Hematopoietic multipotent progenitor cell treated with erythropoietin and hydrocortisone succinate and interleukin-3 and kit ligand, for 8 days (in vitro differentiated cells): ENCODE results near the gene CTAGE8.
A peak's percentile ranks its signal among the peaks of the same experiment; 100 is the strongest.
"Not testable (repeated sequence)": the region's sequence is repeated elsewhere in the genome, so short reads cannot be mapped to it uniquely, and the experiment has no call there.

Experiments used
- DNase-seq: peaks from one replicate; pipeline ENCODE4 v3.0.0-alpha.2; 2015

The CTAGE8 gene, protein sequence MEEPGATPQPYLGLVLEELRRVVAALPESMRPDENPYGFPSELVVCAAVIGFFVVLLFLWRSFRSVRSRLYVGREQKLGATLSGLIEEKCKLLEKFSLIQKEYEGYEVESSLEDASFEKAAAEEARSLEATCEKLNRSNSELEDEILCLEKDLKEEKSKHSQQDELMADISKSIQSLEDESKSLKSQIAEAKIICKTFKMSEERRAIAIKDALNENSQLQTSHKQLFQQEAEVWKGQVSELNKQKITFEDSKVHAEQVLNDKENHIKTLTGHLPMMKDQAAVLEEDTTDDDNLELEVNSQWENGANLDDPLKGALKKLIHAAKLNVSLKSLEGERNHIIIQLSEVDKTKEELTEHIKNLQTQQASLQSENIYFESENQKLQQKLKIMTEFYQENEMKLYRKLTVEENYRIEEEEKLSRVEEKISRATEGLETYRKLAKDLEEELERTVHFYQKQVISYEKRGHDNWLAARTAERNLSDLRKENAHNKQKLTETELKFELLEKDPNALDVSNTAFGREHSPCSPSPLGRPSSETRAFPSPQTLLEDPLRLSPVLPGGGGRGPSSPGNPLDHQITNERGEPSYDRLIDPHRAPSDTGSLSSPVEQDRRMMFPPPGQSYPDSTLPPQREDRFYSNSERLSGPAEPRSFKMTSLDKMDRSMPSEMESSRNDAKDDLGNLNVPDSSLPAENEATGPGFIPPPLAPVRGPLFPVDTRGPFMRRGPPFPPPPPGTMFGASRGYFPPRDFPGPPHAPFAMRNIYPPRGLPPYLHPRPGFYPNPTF

DNA sequence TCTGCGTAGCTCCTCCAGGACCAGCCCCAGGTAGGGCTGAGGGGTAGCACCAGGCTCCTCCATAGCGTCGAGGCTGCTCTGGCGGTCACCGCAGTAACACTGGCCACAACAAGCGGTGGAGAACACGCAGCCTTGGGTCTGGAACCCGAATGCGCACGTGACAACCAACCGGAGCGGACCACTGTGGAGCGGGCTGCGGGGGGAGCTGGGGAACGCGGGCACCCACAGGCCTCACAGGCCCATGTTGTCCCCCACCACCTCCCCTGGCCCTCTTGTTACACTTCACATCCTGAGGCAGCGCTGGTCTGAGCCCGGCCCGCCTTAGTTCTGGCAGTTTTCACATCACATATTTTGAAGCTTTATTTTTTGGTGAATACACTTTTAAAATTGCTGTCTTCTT is at the start of gene CTAGE8:
Gene CTAGE8, minus strand, starts transcription at position 101 of the 400 bp plus-strand sequence. Its CDS starts 38 bp downstream, at position 63.
- DNase-seq, result not testable (repeated sequence)

DNA sequence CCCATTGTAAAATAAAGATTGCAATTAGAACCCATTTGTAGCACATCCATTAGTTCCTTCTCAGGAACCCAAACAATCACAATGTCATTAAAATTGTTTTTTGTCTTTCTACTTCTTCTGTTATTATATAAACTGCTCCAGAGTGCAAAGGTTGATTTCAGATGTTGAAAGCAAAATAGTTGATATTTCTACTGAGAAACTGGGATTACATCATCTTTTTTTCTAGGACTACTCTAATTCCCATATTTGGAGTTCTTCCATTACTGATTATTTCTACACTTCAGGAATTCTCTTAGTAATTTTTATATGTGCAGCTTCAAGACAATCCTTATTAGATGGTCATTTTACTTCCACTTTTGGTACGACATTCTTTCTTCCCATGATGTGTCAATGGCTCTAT is 48.4 kb upstream of the CTAGE8 start:
- not testable (repeated sequence) for DNase-seq

DNA sequence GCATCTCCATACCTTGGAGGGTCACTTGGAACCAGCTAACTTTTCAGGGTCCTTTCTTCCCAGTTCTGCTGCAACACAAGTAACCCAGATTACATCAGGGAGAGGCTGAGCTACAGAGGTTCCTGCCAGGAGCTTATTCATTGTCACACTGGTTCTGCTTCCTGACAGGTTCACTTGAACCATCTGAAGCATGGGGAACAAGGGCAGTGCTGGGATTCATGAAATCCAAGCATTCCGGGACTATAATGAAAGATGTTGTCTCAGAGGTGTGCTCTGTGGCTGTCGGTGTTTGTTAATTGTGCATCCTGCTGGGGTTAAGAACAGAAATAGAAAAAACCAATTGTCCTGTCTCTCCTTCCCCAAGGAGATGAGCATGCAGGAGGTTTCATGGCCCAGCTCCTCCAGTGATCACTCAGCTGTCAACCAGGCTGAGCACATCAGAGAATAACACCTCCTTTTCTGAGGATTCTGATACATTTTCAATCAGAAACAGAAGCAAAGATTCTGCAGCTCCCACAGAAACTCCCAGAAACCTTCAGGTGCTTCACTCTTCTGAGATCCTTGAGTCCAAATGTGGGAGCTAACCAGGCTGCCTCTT is 42.9 kb upstream of the CTAGE8 start, which contains the start of gene OR2A1:
Gene OR2A1, plus strand, starts transcription at position 548 of the 598 bp plus-strand sequence. CDS start 5,706 bp downstream, outside the sequence.
- not testable (repeated sequence) for DNase-seq

DNA sequence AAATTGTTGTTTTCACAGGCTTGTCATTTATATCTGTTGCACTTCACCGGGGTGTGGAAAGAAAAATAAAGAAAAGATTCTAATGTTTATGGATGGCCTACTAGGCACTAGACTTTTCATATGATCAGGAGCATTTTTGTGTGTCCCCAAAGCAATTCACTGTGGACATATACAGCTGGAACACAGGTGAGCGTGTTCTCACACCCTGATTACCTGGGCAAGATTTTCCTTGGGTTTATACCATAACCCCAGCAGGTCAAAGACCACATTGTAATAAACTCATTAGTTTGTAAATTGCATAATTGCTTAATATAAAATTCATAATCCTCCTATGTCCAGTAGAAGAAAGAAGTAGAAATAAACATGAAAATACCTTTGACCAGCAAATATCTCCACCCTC is 42.1 kb upstream of the CTAGE8 start:
- DNase-seq, result not testable (repeated sequence)

DNA sequence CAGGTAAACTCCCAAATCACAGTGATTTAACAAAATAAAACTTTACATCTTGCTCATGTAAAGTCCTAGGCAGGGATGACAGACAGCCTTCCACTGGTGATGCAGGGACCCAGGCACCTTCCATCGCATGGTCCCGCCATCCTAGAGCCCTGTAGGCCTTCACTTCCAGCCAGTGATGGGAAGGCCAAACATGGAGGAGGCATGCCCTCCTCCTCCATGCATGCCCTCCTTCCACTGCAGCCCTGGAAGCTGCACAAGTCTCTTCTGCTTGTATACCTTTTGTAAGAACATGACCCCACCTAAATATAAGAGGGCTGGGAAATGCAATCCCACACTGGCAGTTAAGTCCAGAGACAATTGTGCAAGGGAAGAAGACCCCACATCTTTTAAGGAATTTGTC is 40.6 kb upstream of the CTAGE8 start:
- not testable (repeated sequence) for DNase-seq

DNA sequence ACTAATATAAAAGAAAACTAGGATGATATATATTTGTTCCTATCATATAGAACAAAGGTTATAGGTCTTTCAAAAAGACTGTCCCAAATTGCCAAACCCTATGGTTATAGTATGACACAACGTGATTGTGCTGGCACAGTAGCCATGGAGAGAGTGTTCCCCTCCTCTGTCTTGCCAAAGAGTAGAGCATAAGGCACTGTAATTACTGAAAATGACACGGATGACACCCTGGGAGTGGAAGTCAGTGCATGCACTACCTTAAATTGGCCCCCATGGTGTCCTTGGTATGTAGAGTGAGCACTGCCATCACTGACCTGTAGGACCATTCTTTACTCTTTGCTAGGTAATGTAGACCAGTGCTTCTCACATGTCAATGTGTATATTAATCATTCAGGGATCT is 36.1 kb upstream of the CTAGE8 start:
- DNase-seq, result not testable (repeated sequence)

DNA sequence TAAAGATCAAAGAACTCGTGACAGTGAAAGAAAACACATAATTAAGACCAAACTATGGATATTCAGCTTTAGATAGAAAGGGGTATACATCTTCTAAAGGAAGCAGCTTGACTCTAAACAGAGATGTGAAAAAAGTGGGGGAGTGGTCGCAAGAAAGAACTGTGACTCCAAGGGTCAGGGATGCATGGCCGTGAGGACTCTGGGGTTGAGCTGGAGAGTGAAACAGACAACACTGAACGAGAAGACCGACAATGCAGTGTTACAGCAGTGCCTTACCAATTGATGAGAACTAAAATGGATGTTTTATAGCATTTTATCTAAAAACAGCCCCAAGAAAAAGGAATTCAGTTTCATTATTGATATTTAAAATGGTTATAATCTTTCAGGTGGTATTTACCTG is 34.5 kb upstream of the CTAGE8 start:
- not testable (repeated sequence) for DNase-seq

DNA sequence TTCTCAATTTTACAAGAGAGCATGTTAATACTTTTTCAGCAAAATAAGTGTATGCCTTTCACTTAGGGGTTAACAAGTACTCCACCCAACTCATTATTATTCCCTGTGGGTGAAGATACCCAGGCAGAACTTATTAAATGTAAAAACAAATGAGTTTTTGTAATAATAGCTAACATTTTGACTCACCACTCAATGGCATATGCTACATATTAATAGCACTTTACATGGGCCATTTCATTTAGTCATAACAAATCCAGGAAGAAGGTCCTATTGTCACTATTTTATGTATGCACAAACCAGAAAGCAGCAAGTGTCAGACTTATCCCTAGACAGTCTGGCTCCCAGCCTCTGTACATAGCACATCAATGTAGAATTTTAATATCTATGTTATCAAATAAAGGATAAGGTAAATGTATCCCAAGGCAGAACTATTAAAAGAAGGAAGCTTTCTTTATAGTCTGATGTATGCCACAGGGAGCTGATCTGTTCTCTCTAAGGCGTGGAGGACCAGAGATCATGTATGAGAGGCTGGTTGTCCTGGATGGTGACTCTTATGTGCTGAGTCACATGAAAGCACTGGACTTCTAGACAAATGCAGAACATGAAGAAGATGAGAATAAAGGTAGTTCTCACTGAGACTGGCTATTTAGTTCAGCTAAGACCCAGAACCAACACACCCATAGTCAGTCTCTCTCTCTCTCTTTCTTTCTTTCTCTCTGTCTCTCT is 33.7 kb upstream of the CTAGE8 start:
- DNase-seq, result not testable (repeated sequence)

DNA sequence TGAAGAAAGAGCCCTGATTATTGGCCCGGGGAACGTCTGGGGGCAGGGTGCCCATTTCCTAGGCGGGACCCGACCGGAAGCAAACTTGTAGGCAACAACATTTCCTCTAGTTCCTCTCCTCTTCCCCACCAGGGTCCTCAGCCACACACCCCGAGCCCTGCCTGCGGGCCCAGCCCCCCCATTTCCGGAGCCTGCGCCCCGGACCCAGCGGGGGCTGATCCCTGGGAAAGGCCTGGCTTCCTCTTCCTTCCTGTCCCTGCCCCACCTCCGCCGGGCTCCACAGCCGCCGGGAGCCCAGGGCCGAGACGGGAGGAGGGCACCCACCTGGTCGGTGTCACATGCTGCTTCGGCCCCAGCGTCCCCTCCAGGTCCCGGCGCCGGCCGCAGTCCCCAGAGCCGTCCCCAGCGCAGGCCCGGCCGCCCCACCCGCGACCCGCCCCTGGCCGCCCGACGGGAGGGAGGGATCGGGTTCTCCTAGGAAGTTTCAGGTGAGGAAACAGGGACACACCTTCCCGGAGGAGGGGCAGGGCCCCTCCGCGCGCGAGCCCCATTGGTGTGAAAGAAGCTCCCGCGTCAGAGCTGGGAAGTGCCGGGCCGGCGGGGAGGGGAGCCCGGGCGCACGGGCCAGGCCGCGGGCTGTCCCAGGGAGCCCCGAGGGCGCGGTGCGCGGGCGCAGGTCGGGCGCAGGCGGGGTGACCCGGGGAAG is 24.9 kb upstream of the CTAGE8 start:
- DNase-seq, result not testable (repeated sequence)

DNA sequence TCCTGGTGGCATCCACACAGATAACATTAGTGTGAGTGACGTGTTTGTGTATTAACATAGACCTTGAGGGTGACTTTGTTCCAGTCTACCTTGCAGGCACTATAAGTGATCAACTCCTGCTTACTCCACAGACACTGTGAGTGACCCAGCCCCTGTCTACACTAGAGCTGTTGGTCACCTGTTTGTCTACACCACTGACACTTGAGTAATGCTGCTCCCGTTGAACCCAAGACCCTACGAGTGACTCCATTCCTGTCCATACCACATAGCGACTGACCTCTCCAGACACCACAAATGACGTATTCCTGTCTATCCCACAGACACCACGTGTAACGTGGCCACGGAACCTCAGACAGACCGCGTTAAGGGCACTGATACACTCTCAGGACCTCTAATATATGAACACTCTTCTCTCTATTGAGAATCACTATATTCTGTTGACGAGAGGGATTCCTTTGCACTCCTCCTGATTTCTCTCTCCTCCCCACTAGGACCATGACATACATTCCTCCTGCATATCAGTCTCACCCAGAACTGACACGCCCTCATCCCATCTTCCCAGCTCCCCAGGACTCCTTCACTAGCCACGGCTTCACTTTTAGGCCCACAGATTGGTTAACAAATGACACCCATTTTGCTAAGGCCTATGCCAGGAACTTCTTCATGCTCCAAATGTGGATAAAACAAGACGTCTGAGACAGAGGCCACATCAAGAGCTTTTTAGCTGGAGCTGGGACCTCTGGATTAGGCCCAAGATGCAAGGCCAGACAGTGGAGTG is 23.5 kb upstream of the CTAGE8 start:
- not testable (repeated sequence) for DNase-seq

DNA sequence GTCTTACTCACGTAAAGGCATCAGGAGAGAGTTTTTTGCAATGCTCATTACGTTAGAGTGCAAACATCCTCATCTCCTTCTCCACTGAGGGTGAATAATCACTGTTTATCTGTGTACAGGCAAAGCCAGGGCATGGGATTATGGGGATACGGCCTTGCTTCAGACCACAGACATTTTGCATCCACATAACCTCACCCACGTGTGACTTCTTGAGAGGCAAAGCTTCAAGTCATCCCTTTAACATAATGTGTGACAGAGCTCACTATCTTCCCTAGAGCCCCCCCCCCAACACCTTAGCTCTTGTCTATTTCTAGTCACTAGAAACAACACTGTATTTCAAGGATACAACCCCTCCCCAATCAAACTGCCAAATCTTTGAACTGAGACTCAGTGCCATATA is 22.5 kb upstream of the CTAGE8 start:
- DNase-seq, result not testable (repeated sequence)

DNA sequence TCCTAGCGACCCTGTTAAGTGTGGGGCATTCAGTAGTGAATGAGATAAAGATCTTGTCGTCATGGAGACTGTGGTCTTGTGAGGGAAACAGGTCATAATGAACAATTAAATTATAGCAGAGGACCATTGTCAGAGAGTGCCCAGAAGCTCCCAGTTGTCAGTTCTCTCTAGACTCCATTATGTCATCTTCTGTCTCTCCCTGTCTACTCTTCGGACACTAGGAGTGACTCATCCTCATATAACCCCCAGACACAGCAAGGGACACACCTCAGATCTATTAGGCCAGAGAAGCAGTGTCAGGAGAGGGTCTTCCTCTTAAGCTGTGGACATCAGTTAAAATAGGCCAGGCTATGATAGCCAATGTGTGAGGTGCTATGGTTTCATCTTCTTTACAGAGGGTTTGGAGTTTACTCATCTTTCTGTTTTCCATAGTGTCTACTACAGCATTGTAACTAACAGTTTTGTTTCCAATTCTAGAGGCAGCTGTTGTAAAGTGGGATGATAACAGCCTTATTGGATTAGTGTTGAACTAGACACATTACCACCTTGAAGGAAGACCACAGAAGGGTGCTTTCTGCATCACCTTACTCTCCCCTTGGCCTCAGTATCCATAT is 18.2 kb upstream of the CTAGE8 start:
- DNase-seq, result not testable (repeated sequence)

DNA sequence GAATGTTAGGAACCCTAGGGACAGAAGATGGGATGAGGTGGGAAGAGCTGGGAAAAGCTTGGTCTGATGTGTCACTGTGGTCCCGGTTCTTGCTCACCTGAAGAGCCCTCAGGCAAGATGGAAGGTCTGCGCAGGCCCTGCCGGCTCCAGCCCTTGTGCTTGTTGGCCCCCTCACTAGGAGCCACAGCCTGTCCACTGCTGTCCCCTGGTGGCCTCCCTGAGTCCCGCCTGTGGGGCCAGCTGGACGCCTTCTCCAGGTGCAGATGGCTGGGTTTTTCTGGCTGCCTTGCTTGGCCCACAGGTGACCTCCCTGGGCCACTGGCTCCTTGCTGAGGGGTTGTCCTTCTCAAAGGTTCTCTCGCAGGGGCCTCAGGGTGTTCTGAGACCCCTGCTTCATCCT is 14.6 kb upstream of the CTAGE8 start:
- not testable (repeated sequence) for DNase-seq

DNA sequence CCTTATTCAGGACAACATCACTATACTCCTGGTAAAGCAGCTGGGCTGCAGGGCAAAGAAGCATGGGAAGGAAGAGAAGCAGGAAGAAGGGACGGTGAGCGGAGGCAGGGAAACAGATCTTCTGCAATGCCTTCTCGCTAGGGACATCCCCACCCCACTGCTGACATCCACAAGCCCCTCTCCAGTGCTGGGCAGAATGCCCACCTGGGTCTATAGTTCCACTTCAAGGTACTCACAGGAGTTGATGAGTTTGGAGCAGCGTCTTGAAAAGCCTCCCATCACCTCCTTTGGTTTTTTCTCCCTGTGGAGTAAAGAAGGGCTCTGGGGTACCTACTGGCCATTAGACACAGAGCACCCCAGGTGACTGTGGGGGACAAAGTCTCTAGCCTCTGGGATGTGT is 13.4 kb upstream of the CTAGE8 start:
- not testable (repeated sequence) for DNase-seq

DNA sequence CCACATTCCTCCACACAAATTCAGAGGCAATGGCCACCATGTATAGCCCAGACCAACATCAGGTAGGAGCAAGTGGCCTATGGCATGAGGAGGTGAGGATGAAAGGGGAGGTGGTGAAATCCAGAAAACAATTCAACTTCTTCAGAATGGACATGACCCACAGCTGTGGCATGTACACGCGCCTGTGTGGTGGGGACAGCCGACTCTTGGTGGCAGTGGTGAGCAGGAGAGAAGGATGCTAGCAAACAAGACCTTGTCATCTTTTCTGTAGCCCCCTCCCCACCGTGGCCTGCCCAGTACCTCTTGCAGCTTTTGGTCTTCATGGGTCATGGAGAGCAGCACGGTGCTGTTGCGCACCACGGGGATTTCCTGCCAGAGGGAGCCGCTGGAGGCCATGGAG is 12.9 kb upstream of the CTAGE8 start:
- not testable (repeated sequence) for DNase-seq

DNA sequence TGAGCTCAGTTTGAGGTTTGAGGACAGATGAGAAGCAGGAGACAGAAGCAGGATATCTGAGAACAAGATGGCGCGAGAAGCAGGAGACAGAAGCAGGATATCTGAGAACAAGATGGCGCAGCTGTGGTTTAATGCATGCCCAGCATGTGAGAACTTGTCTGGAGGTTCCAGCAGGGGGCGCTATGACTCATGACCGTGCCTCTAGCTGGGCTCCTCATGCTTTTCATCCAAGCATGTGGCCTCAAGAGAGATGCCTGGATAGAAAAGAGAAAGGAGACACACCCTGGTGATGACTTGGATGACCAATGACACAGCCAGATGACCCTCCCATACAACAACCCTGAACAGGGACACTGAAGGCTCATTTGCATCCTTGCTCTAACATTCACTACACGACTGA is 10.9 kb upstream of the CTAGE8 start:
- DNase-seq, result not testable (repeated sequence)

DNA sequence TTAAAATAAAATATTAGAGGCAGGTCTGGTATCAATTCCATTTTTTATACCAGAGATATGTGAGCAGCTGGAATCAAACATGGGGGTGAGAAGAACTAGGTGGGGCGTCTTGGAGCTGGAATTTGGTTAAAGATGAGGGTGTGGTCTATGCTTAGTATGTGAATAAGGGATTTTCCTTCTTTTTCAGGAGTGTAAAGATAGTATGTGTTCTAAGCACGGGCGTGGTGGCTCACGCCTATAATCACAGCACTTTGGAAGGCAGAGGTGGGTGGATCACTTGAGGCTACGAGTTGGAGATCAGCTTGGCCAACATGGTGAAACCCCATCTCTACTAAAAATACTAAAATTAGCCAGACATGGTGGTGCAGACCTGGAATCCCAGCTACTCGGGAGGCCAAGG is 6.2 kb upstream of the CTAGE8 start:
- DNase-seq, result not testable (repeated sequence)

DNA sequence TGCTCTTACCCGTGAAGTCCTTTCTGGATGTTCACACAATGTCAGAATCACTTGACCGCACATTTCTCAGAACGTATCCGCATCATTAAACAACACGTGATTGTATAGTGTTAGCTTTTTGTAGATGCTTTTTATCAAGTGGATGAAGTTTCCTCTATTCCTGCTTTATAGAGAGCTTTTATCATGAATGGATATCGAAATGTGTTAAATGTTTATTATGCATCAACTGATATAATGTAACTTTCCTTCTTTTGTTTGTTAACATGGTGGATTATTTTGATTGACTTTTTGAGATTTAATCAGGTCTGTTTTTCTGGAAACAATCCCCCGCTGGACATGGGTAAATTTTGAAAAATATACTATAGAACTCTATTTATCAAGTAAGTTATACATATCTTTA is 4.4 kb downstream of the CTAGE8 start, which contains the start of gene OR2A7:
Gene OR2A7, minus strand, starts transcription at position 101 of the 400 bp plus-strand sequence. CDS start 5,164 bp downstream, outside the sequence.
- peak; percentile 0 for DNase-seq

DNA sequence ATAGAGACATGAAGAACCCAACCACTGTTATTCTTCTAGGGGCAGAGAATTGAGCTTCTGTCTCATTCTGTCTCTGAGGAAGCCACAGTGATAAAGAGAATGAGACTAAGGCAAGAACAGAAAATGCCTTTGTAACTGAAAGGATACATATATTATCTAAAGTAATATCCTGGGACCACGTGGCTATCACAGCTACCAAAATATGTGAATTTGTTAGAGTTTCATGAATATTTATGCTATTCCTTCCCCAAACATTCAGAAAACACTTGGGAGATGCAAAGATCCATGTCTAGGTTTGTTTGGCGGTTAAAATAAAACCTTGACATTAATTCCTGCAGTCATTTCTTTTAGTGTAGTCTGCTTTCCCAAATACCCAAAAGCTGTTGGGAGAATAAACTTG is 7.0 kb downstream of the CTAGE8 start:
- DNase-seq, result not testable (repeated sequence)

DNA sequence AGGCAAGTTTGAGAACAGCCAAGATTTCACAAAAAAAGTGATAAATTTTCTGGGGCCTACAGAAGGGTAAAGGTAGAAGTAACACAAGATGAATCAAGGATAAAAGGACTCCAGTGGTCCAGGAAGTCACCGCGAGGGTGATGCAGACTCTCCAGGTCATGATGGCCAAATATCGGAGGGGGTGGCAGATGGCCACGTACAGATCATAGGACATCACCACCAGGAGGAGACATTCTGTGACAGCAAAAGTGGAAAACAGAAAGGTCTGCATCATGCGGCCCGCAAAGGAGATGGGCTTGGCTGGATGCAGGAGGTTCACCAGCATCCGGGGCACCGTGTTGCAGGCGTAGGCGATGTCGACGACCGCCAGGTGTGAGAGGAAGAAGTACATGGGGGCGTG is 10.0 kb downstream of the CTAGE8 start:
- not testable (repeated sequence) for DNase-seq
